Measurements from ENCODE around the gene ARHGAP42.

DNA sequence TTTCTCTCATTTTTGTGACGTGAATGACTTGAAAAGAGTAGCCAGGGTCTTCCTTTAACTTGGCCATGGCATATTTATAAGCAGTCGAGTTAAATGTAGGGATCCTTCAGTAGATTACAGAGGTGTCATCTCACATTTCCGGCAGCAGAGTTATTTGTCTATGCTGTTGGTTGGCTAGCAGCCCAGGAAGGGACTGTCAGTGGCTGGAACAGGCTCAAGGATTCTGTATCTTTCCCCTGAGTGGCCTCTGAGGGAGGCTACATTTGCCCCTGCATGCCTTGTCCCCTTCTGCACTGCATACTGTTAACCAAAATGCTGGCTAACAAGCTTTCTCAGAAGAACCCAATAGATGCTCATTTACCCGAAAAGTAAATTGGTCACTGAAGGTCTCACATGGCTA, 254.9 kb downstream of the ARHGAP42 start:
- TF ChIP-seq POLR2A (IDR thresholded peaks at IDR 0.05; ENCODE audit: low read depth, low read length) (no peak), POLR2AphosphoS5 (IDR thresholded peaks at IDR 0.05; ENCODE audit: low read depth, low read length) (no peak)

Data from GM12892 (cell line).